Measurements from ENCODE around the gene RHBDL1.

RHBDL1 gene

DNA sequence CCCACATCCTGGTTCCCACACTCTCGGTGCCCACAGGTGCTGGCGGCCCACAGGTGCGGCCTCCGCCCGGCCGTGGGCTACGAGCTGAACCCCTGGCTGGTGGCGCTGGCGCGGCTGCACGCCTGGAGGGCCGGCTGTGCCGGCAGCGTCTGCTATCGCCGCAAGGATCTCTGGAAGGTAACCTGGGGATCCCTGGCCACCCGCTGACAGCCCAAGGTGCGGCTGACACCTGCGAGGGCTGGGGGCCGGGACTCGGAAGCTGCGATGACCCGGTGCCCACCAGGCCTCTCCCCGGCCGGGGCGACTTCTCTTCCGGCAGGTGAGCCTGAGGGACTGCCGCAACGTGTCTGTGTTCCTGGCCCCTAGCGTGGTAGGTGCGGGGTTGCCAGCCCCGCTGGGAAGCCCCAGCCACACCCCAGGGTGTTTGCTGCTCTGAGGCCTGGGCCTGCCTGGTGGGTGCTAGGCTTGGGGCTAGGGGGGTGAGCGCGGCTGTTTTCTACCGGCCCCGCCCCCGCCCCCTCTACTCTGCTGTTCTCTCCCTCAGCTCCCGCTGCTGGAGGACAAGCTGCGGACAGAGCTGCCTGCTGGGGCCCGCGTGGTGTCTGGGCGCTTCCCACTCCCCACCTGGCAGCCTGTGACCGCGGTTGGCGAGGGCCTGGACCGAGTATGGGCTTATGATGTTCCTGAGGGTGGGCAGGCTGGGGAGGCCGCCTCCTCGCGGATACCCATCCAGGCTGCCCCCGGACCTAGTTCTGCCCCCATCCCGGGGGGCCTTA, 46.5 kb downstream of the RHBDL1 start:
- DNase-seq, result no peak

DNA sequence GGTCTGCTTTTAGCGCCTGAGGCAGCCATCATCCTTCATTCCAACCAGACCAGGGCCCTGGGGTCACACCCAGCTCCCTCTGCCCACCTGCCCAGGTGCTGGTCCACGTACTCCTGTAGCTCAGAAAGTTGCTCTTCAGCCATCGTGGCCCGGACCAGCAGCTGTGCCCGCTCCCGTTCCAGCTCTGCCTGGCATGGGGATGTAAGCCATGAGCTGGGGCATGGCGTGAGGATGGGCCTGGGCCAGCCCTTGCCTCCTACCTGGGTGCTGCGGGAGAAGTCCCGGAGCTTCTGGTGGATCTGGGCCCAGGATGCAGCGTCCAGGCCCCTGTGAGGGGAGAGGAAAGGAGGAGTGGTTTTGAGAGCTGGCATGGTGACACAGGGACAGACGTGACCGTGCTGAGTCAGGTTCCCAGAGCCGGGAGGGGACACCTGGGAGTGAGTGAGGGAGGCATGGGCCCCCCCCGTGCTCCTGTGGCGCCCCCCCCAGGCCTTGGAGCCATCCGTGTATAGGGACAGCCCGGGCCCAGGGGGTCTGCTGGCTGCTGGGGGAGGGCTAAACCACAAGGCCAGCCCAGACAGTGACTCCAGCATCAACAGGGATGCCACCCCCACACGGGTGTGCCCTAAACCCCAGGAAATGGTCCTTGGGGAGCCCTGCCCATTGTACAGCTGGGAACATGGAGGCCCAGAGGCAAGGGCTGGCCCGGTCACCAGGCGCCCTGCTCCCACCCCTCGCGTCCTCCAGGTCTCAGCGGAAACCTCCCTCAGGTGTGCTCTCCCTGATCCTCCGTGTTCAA, 47.6 kb downstream of the RHBDL1 start:
- DNase-seq, result no peak

DNA sequence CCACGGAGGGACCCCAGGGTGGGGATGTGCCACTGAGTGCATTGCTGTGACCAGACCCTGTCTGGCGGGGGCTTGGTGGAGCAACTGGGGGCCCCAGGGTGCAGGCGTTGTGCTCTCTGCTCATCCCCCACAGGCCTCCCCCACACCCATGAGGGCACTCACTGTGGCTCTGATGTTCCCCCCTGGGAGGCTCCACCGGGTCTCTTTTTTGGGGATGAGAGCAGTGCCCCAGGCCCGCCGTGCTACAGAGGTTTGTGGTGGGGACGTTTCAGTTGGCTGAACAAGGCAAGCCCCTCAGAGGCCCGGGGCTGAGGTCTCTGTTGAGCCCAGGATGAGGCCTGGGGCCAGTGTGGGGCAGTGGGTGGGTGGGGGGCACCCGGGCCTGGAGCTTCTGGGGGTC, 48.2 kb downstream of the RHBDL1 start:
- DNase-seq, result no peak

DNA sequence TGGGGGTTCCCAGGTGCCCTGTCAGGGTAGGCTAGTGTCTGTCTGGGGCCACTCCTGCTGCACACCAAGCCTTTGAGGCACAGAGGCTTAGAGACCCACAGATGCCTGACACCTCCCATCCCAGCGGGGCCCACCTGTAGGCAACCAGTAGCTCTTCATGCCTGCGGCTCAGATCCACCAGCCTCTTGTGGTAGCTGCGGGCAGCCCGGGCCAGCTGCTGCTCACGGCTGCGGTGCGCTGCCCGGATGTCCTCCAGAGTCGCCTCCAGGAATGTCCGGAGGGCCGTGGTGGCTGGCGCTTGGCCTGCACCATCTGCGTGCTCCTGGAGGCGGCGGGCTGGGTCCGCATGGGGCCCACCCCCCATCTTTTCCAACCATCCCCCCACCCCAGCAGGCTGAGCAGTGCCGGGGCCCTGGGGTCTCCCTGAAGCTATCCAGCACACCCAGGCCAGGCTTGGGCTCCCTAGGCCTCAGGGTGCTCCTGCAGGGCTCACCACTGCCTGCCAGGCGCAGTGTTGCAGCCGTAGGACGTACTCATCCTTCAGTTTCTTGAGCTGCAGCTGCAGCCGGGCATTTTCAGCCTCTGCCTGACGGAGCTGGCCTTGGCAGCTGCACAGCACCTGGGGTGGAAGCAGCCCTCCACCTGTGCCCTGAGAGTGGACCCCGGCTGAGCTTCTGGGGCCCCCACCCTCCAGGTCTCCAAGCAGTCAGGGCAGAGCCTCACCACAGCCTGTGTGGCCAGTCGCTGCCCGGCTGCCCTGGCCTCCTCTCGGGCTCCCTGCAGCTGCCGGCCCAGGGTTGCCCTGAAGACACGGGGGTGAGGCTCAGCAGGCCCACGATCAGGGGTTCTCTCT, 48.9 kb downstream of the RHBDL1 start:
- no peak for DNase-seq

DNA sequence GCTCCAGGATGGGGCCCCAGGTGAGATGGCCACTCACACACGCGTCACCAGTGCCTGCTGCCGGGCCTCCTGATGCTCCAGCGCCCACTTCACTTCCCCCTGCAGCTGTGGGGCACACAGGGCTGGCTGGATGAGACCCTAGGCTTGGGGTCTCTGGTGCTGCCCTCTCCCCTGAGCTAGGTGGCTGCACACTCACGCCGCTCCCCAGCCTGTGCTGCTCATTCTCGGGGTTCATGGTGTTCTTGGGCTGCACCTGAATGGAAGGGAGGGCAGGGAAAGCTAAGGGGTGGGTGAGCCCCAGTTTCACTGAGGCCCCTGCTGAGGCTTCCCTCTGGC, 49.5 kb downstream of the RHBDL1 start:
- DNase-seq, result no peak

DNA sequence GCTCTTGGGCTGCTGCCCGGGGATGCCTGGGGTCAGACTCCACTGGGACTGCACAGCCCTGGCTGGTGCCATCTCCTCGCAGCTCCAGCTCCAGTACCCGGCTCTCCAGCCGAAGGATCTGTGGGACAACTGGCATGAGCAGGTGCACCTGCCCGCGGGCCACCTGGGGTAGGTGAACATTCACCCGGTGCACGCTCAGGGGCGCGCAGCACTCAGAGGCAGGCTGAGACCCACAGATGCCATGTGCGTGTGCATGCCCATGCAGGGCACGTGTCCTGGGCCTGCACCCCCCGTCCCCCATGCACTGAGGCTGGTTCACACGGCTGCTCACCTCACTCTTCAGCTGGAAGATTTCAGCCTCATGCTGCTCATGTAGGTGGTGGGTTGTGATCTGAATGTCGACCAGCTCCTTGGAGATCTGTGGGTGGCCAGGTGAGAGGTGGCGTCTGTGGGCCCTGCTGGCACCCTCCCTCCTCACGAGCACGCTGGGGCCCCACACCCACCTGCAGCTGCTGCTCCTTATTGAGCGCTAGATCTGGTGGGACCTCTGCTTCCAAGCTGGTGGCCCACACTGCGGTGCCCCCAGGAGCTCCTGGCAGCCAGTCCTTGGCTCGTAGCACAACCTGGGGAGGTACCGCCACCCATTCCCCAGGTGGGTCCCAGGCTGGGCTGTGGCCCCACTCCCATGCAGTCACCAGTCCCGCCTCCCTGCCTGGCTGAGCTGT, 50.2 kb downstream of the RHBDL1 start:
- DNase-seq, result no peak

DNA sequence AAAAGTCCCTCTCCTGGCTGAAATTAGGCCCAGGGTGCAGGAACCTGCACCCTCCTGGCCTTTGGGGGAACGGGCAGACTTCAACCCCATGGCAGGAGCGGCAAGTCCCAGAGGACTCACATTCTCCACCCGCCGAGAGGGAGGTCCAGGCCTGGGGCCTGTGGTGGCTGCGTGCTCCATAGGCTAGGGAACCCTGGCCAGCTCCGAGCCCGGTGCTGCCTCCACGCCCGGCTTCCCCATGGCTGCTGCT, 50.6 kb downstream of the RHBDL1 start:
- DNase-seq, result no peak

DNA sequence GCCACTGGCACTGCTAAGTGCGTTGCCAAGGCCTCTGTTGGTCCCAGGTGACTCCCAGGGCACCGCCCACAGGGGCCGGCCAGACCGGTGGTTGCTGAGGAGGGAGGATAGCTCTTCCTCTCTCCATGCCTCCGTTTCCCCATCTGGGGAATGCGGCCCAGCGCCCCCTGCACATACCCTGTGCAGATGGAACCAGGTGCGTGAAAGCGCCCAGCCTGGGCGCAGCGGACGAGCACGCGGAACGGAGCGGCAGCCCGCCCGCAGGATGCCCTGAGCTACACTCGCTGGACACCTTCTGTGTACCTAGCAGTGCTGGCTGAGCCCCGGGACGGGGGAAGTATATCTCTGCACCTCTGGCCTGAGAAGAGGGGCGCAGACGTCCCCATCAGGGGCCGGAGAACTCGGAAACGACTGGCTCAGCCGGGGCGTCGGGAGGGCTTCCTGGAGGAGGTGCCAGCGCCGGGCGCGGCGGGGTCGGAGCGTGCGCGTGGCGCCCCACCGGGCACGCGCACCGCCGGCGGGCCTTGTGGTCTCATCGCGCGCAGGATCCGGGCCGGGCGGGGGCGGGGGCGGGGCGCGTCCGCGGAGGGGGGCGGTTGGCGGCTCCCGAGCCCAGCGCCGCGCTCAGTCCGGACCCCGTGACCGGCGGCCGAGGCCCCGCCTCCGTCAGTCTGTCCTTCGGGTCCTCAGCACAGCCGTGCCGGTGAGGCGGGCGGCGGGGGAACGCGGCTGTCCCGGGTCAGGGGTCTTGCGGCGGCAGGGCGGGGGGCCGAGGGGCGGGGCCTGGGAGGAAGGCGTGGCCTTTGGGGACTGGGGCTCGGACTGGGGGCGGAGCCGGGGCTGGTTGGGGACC, 51.2 kb downstream of the RHBDL1 start, which contains the start of the genes CCDC78 and HAGHL:
TSS of gene CCDC78 (minus strand) at position 6 of the 853 bp plus-strand sequence. CDS start 76 bp downstream, outside the sequence.
TSS of gene HAGHL (plus strand) at position 669 of the 853 bp plus-strand sequence. CDS start 404 bp downstream, outside the sequence.
- DNase-seq, result no peak

DNA sequence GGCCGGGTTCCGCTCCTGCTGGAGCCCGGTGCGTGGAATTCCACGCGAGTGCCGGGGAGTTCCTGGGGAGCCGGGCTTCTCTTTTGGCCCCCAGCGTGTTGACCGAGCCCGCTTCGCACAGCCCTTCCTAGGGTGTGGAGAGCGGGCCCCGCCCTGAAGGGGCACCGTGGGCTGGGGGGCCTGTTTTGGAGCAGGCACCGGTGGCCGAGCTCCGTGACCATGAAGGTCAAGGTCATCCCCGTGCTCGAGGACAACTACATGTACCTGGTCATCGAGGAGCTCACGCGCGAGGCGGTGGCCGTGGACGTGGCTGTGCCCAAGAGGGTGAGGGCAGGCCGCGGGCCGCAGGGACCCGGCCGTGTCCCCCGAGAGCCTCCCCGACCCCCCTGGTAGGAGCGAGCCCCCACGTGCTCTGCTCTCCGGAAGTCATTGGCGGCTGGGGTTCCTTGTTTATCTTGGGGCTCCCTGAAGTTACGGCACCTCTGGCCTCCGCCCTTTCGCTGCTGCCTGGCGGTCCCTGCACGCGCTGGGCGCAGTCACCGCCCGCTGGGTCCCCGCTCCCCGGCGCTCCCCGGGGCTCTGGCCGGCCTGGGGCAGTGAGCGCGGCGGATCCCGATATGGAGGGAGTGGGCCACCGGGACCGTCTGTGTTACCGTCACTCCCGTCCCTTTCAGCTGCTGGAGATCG, 52.0 kb downstream of the RHBDL1 start:
- DNase-seq, result no peak
